ENCODE results near the gene AKIRIN2. TPM values are rescaled to one million over a fixed set of nuclear protein-coding genes. Genes with fewer than 3 reads are reported as not detected.

The AKIRIN2 gene
- total and polyA plus RNA-seq, 2 donors (not counting 1 experiment from before 2014, with no cell fraction given) = 82.2 to 108 TPM

- DNase-seq (no peak), ATAC-seq (ENCODE audit: low read depth) (no peak)
- no peak overlapping the region for H3K27ac Mint-ChIP-seq
- Histone ChIP-seq H3K36me3 (replicated peaks in 1 of 2; ENCODE audit: control extremely low read depth in 1 of 2, control insufficient read depth in 1 of 2, extremely low read depth in 1 of 2, insufficient read depth in 2 of 2, low read length in 1 of 2) (peaks cover 4 to 19% of the 10 kb centered on the region in 2 experiments), H3K9ac (ENCODE audit: low read length) (no peak overlapping the region), H3K4me3 (ENCODE audit: control extremely low read depth in 1 of 5, extremely low read depth in 1 of 5, insufficient read depth in 1 of 5, low read depth in 2 of 5, low read length in 4 of 5) (no peak overlapping the region), H3K4me1 (ENCODE audit: control insufficient read depth in 2 of 2, insufficient read depth in 2 of 2, low read length in 2 of 2) (no peaks in the 10 kb centered on the region), H3K4me2 (replicated peaks; ENCODE audit: low read depth, low read length, poor library complexity, severe bottlenecking) (no peak overlapping the region), H2AFZ (ENCODE audit: insufficient read depth, low read depth, low read length, poor library complexity, severe bottlenecking) (no peak overlapping the region), H3K27me3 (replicated peaks in 1 of 4; ENCODE audit: control extremely low read depth in 1 of 4, control insufficient read depth in 3 of 4, insufficient read depth in 4 of 4, low read length in 3 of 4) (no peaks in the 10 kb centered on the region), H3K79me2 (ENCODE audit: control insufficient read depth, insufficient read depth, low read length) (no peaks in the 10 kb centered on the region), H3K27ac (ENCODE audit: low read length in 2 of 2) (peak overlapping the region in 1 of 2 donors; percentile 19), H4K20me1 (ENCODE audit: control insufficient read depth, insufficient read depth, low read length, poor library complexity, severe bottlenecking) (no peaks in the 10 kb centered on the region), H3K9me3 (ENCODE audit: control extremely low read depth in 1 of 3, control insufficient read depth in 2 of 3, insufficient read depth in 1 of 3, low read length in 2 of 3) (no peaks in the 10 kb centered on the region)
- H3K4me3 Mint-ChIP-seq = no peak overlapping the region
- intact Hi-C loops (cut with micrococcal nuclease) = no loop called here
- TF ChIP-seq CTCF (IDR thresholded peaks at IDR 0.05) = no peak
- no peak for TF ChIP-seq EZH2 (IDR thresholded peaks at IDR 0.05; ENCODE audit: borderline replicate concordance, insufficient read depth, low read depth, low read length, poor library complexity, severe bottlenecking)
- POLR2A ChIA-PET = interaction anchor here (0.5 kb wide), 1 partner anchor 1222 kb away, joined by 4 read pairs; no protein-coding TSS in a partner anchor
- no peaks in the 10 kb centered on the region for H3K27me3 Mint-ChIP-seq
- CTCF ChIA-PET = no interaction called here
- peaks cover 3% of the 10 kb centered on the region for H3K4me1 Mint-ChIP-seq
- H3K9me3 Mint-ChIP-seq (ENCODE audit: insufficient read depth) = no peaks in the 10 kb centered on the region
These were observed 37.0 kb downstream of the AKIRIN2 start for GRCh38 chr6:87664921-87665485.

GRCh38 chr6:87663434-87663833 lies 38.6 kb downstream of the AKIRIN2 start:
- no peak overlapping the region for H3K4me3 Mint-ChIP-seq
- no peaks in the 10 kb centered on the region for H3K9me3 Mint-ChIP-seq (ENCODE audit: insufficient read depth)
- H3K27ac Mint-ChIP-seq = no peak overlapping the region
- no CpG with 5 or more reads among the region's 2 CpGs for WGBS (ENCODE audit: insufficient coverage)
- no peak overlapping the region for H3K4me3 ChIP-seq (ENCODE audit: control extremely low read depth in 1 of 5, extremely low read depth in 1 of 5, insufficient read depth in 1 of 5, low read depth in 2 of 5, low read length in 4 of 5)
- H3K9ac ChIP-seq (ENCODE audit: low read length) = no peak overlapping the region
- no peaks in the 10 kb centered on the region for H3K4me1 Mint-ChIP-seq
- no peak overlapping the region for H3K27ac ChIP-seq (ENCODE audit: low read length in 2 of 2)
- H3K27me3 Mint-ChIP-seq = no peaks in the 10 kb centered on the region
- intact Hi-C loops (cut with micrococcal nuclease) = no loop called here
- peaks cover 4 to 19% of the 10 kb centered on the region in 2 experiments for H3K36me3 ChIP-seq (replicated peaks in 1 of 2; ENCODE audit: control extremely low read depth in 1 of 2, control insufficient read depth in 1 of 2, extremely low read depth in 1 of 2, insufficient read depth in 2 of 2, low read length in 1 of 2)
- H3K9me3 ChIP-seq (ENCODE audit: control extremely low read depth in 1 of 3, control insufficient read depth in 2 of 3, insufficient read depth in 1 of 3, low read length in 2 of 3) = no peaks in the 10 kb centered on the region
- TF ChIP-seq EZH2 (IDR thresholded peaks at IDR 0.05; ENCODE audit: borderline replicate concordance, insufficient read depth, low read depth, low read length, poor library complexity, severe bottlenecking) (no peak), CTCF (IDR thresholded peaks at IDR 0.05) (no peak)
- no peaks in the 10 kb centered on the region for H3K27me3 ChIP-seq (replicated peaks in 1 of 4; ENCODE audit: control extremely low read depth in 1 of 4, control insufficient read depth in 3 of 4, insufficient read depth in 4 of 4, low read length in 3 of 4)
- H3K4me1 ChIP-seq (ENCODE audit: control insufficient read depth in 2 of 2, insufficient read depth in 2 of 2, low read length in 2 of 2) = no peaks in the 10 kb centered on the region
- ATAC-seq (ENCODE audit: low read depth) (no peak), DNase-seq (no peak)
- H4K20me1 ChIP-seq (ENCODE audit: control insufficient read depth, insufficient read depth, low read length, poor library complexity, severe bottlenecking) = no peaks in the 10 kb centered on the region
- no peak overlapping the region for H2AFZ ChIP-seq (ENCODE audit: insufficient read depth, low read depth, low read length, poor library complexity, severe bottlenecking)
- no peaks in the 10 kb centered on the region for H3K79me2 ChIP-seq (ENCODE audit: control insufficient read depth, insufficient read depth, low read length)
- CTCF ChIA-PET = no interaction called here
- H3K4me2 ChIP-seq (replicated peaks; ENCODE audit: low read depth, low read length, poor library complexity, severe bottlenecking) = no peak overlapping the region
- POLR2A ChIA-PET = no interaction called here
